IMR-90 (cell line): ENCODE results near the gene TUSC1. TPM values are rescaled to one million over a fixed set of nuclear protein-coding genes. Genes with fewer than 3 reads are reported as not detected.

Experiments
- ATAC-seq: fragments of 200-7000 bp; cut with Tn5 transposase; 2 replicates; pipeline ENCODE4 v1.9.1; 2020; ENCODE audit warnings: low read depth, mild to moderate bottlenecking, moderate library complexity
- BruUV-seq: library from RNA; stranded (reverse); fragments of 400-500 nt; replicated peaks from 2 replicates; lab custom pipeline; 2021; lab: Mats Ljungman, UMichigan
- CTCF ChIA-PET: fragments of 300-600 bp; formaldehyde crosslinking; extraction: SDS; loops from one replicate; lab custom pipeline; 2021; ENCODE audit warnings: antibody characterized with exemption; lab: Yijun Ruan, JAX
- POLR2A ChIA-PET: fragments of 300-600 bp; sonication (Branson Sonifier 250); formaldehyde crosslinking; loops from one replicate; lab custom pipeline; 2022; ENCODE audit warnings: antibody characterized with exemption; ENCODE audit not compliant: unreplicated experiment; lab: Charles Lee
- DNase-seq: peaks from one replicate; pipeline ENCODE4 v3.0.0; 2013
- H2AFZ ChIP-seq: replicated peaks from 2 replicates; pipeline ENCODE3; 2013; ENCODE audit warnings: low read length, mild to moderate bottlenecking; ENCODE audit not compliant: poor library complexity
- H2AK5ac ChIP-seq: 2 replicates; pipeline ENCODE4 v1.6.1; 2013; ENCODE audit warnings: low read depth, low read length, inconsistent platforms
- H2AK9ac ChIP-seq: replicated peaks from 2 replicates; pipeline ENCODE3; 2013; ENCODE audit warnings: mild to moderate bottlenecking, low read depth, low read length, moderate library complexity; ENCODE audit not compliant: poor library complexity
- H2BK120ac ChIP-seq: 2 replicates; pipeline ENCODE4 v1.6.1; 2013; ENCODE audit warnings: low read depth, low read length, inconsistent platforms
- H2BK15ac ChIP-seq: 3 replicates; pipeline ENCODE4 v1.6.1; 2013; ENCODE audit warnings: low read depth, low read length, inconsistent platforms
- H2BK20ac ChIP-seq: 2 replicates; pipeline ENCODE4 v1.6.1; 2013; ENCODE audit warnings: low read depth, mild to moderate bottlenecking, inconsistent platforms, low read length, moderate library complexity
- H2BK5ac ChIP-seq: 2 replicates; pipeline ENCODE4 v1.6.1; 2013; ENCODE audit warnings: mild to moderate bottlenecking, low read depth, low read length, inconsistent platforms; ENCODE audit not compliant: poor library complexity, severe bottlenecking
- H3K14ac ChIP-seq: replicated peaks from 2 replicates; pipeline ENCODE4 v1.6.1; 2013; ENCODE audit warnings: low read depth, low read length, inconsistent platforms
- H3K18ac ChIP-seq: 2 replicates; pipeline ENCODE4 v1.6.1; 2013; ENCODE audit warnings: low read depth, low read length, control low read depth
- H3K23ac ChIP-seq: 2 replicates; pipeline ENCODE4 v1.6.1; 2013; ENCODE audit warnings: low read depth, low read length, inconsistent platforms
- H3K27ac ChIP-seq: 2 replicates; pipeline ENCODE4 v1.5.1; 2013; ENCODE audit warnings: mild to moderate bottlenecking, control low read depth, low read length; ENCODE audit not compliant: insufficient read depth
- H3K27me3 ChIP-seq: 2 replicates; pipeline ENCODE4 v1.6.1; 2013; ENCODE audit warnings: low read length; ENCODE audit not compliant: control insufficient read depth, insufficient read depth
- H3K36me3 ChIP-seq: 2 replicates; pipeline ENCODE4 v1.6.1; 2013; ENCODE audit warnings: low read length, mixed read lengths; ENCODE audit not compliant: control insufficient read depth, insufficient read depth
- H3K4ac ChIP-seq: 2 replicates; pipeline ENCODE4 v1.6.1; 2013; ENCODE audit warnings: low read depth, low read length, inconsistent platforms
- H3K4me1 ChIP-seq: 2 replicates; pipeline ENCODE4 v1.6.1; 2013; ENCODE audit warnings: low read length, mixed read lengths; ENCODE audit not compliant: control insufficient read depth, insufficient read depth
- H3K4me2 ChIP-seq: 2 replicates; pipeline ENCODE4 v1.6.1; 2013; ENCODE audit warnings: low read depth, mild to moderate bottlenecking, control low read depth, low read length, moderate library complexity
- H3K4me3 ChIP-seq: 2 replicates; pipeline ENCODE4 v1.5.1; 2013; ENCODE audit warnings: low read depth, mild to moderate bottlenecking, control low read depth, low read length, moderate library complexity; ENCODE audit not compliant: insufficient read depth
- H3K56ac ChIP-seq: 2 replicates; pipeline ENCODE4 v1.6.1; 2013; ENCODE audit warnings: low read length, inconsistent platforms; ENCODE audit not compliant: insufficient read depth; ENCODE audit errors: extremely low read depth
- H3K79me1 ChIP-seq, 2 experiments: 2 replicates each; pipeline ENCODE4 v1.6.1; 2013; ENCODE audit warnings: low read length in 2 of 2, inconsistent platforms in 1 of 2, low read depth in 1 of 2
- H3K9ac ChIP-seq: 2 replicates; pipeline ENCODE4 v1.6.1; 2013; ENCODE audit warnings: low read depth, low read length, control low read depth
- H3K9me1 ChIP-seq: 2 replicates; pipeline ENCODE4 v1.6.1; 2013; ENCODE audit warnings: low read length, inconsistent platforms; ENCODE audit not compliant: insufficient read depth
- H3K9me3 ChIP-seq: 2 replicates; pipeline ENCODE4 v1.6.1; 2013; ENCODE audit warnings: low read length; ENCODE audit not compliant: control insufficient read depth, insufficient read depth
- H4K20me1 ChIP-seq: 2 replicates; pipeline ENCODE4 v1.6.1; 2013; ENCODE audit warnings: low read length, inconsistent platforms; ENCODE audit not compliant: insufficient read depth
- H4K5ac ChIP-seq: 2 replicates; pipeline ENCODE4 v1.6.1; 2013; ENCODE audit warnings: mild to moderate bottlenecking, low read depth, low read length, control low read depth
- H4K8ac ChIP-seq, 2 experiments: 2 replicates each; pipeline ENCODE4 v1.6.1; 2013; ENCODE audit warnings: low read depth in 2 of 2, low read length in 2 of 2, control low read depth in 1 of 2, inconsistent platforms in 1 of 2
- H4K91ac ChIP-seq: 2 replicates; pipeline ENCODE4 v1.6.1; 2013; ENCODE audit warnings: low read depth, low read length, inconsistent platforms; ENCODE audit not compliant: insufficient read depth
- CEBPB ChIP-seq: IDR thresholded peaks from 2 replicates; pipeline ENCODE4 v1.6.1; 2012; ENCODE audit warnings: low read depth, low read length, improper control_type of control experiment
- CTCF ChIP-seq: conservative IDR thresholded peaks from 2 replicates; pipeline ENCODE4 v1.5.1; 2012; ENCODE audit warnings: mild to moderate bottlenecking, low read depth, low read length, improper control_type of control experiment
- FOS ChIP-seq: fragments of 150-350 bp; IDR thresholded peaks from 2 replicates; pipeline ENCODE4 v1.6.1; 2016; ENCODE audit warnings: low read depth, low read length
- MAZ ChIP-seq: IDR thresholded peaks from 2 replicates; pipeline ENCODE4 v1.6.1; 2012; ENCODE audit warnings: low read depth, mild to moderate bottlenecking, low read length, improper control_type of control experiment, moderate library complexity, borderline replicate concordance
- POLR2A ChIP-seq: IDR thresholded peaks from 2 replicates; pipeline ENCODE4 v1.6.1; 2012; ENCODE audit warnings: mild to moderate bottlenecking, low read depth, low read length
- RCOR1 ChIP-seq: IDR thresholded peaks from 2 replicates; pipeline ENCODE4 v1.6.1; 2012; ENCODE audit warnings: mild to moderate bottlenecking, low read length, improper control_type of control experiment; ENCODE audit not compliant: insufficient replicate concordance
- WGBS, 2 experiments: methylation state at CpG; one replicate each; pipeline versions ENCODE4 v1.1.5 to v1.1.7; 2013; ENCODE audit warnings: missing lambda C conversion rate in 2 of 2; ENCODE audit not compliant: insufficient read length in 1 of 2; ENCODE audit errors: extremely low coverage in 2 of 2; 5-methylcytosine and 5-hydroxymethylcytosine counted together
- dilution Hi-C: fragments of 300-500 bp; cut with HindIII; formaldehyde crosslinking; loops from one replicate; pipeline ENCODE4 v1.14.3; 2018; ENCODE audit warnings: low sequenced_read_pairs; ENCODE audit not compliant: unreplicated experiment
- in situ Hi-C: fragments of 300-500 bp; cut with MboI; formaldehyde crosslinking; loops from 3 replicates; pipeline ENCODE4 v1.14.3; 2019; ENCODE audit warnings: low sequenced_read_pairs, inconsistent platforms, mixed read lengths
- intact Hi-C: fragments of 100-400 bp; cut with micrococcal nuclease; formaldehyde crosslinking; loops from 2 replicates; pipeline ENCODE4 v1.10.0; 2022
- polyA plus RNA-seq, 3 experiments: library from polyadenylated mRNA; depleted of rRNA; stranded (reverse); fragments of >200 nt; gene quantifications; 2 replicates each; pipeline ENCODE4 v1.2.3, GENCODE V29; 2012; ENCODE audit warnings: low replicate concordance in 1 of 3
- total RNA-seq: library from RNA; depleted of rRNA; stranded (reverse); fragments of >200 nt; gene quantifications from 2 replicates; pipeline ENCODE4 v1.2.3, GENCODE V29; 2012

TUSC1 gene
- total and polyA plus RNA-seq, 2 of the 4 experiments (the other 2 are of a cell fraction), result 2.0 to 4.4 TPM

- Histone ChIP-seq H3K9ac (no peak overlapping the region), H3K14ac (no peak overlapping the region), H3K4me3 (no peak overlapping the region), H3K4ac (no peak overlapping the region), H2AFZ (no peak overlapping the region), H3K9me1 (no peaks in the 10 kb centered on the region), H2BK120ac (no peak overlapping the region), H3K36me3 (no peaks in the 10 kb centered on the region), H3K4me2 (no peak overlapping the region), H3K18ac (no peak overlapping the region), H2BK5ac (no peak overlapping the region), H3K79me1 (no peaks in the 10 kb centered on the region), H4K5ac (no peak overlapping the region), H3K27me3 (no peaks in the 10 kb centered on the region), H3K23ac (no peak overlapping the region), H2AK9ac (no peak overlapping the region), H4K91ac (no peak overlapping the region), H3K27ac (no peak overlapping the region), H3K4me1 (no peaks in the 10 kb centered on the region), H4K8ac (no peak overlapping the region), H2BK15ac (no peak overlapping the region), H3K9me3 (no peaks in the 10 kb centered on the region), H3K56ac (no peak overlapping the region), H4K20me1 (no peaks in the 10 kb centered on the region), H2AK5ac (no peak overlapping the region), H2BK20ac (no peak overlapping the region)
- ChIA-PET POLR2A (no interaction called here), CTCF (no interaction called here)
- no CpG with 5 or more reads among the region's 2 CpGs for WGBS, 2 experiments
- ATAC-seq, result no peak
- DNase-seq, result no peak
- no TSS peak for BruUV-seq
- intact Hi-C loops (no loop called here), dilution Hi-C loops (no loop called here), in situ Hi-C loops (no loop called here)
- no peak for TF ChIP-seq MAZ
- no peak for TF ChIP-seq CTCF
- TF ChIP-seq POLR2A, result no peak
- TF ChIP-seq FOS, result no peak
- TF ChIP-seq RCOR1, result no peak
- TF ChIP-seq CEBPB, result no peak
Measured at GRCh38 chr9:25658571-25658970, 19.7 kb downstream of the TUSC1 start.
